ENCODE data around the gene TCEAL4.
A peak's percentile ranks its signal among the peaks of the same experiment; 100 is the strongest.
"Not testable (repeated sequence)": the region's sequence is repeated elsewhere in the genome, so short reads cannot be mapped to it uniquely, and the experiment has no call there.

Gene TCEAL4

GRCh38 chrX:103592295-103592694 lies 7.0 kb downstream of the TCEAL4 start:
- DNase-seq (ENCODE audit: low read depth, low spot score): not testable (repeated sequence)

GRCh38 chrX:103595202-103595601 lies 9.9 kb downstream of the TCEAL4 start:
- not testable (repeated sequence) for DNase-seq (ENCODE audit: low read depth, low spot score)

GRCh38 chrX:103607364-103608305 lies 22.3 kb downstream of the TCEAL4 start, which contains the start of gene TCEAL3:
Gene TCEAL3, plus strand, starts transcription at chrX:103607963. Its CDS starts 1,102 bp downstream, at chrX:103609065.
- peak; percentile 77 for DNase-seq (ENCODE audit: low read depth, low spot score)

GRCh38 chrX:103608306-103608963 lies 23.1 kb downstream of the TCEAL4 start:
- peak; percentile 5 for DNase-seq (ENCODE audit: low read depth, low spot score)

GRCh38 chrX:103610282-103610681 lies 25.0 kb downstream of the TCEAL4 start:
- no peak for DNase-seq (ENCODE audit: low read depth, low spot score)

- DNase-seq (ENCODE audit: low read depth, low spot score): no peak
Measured at GRCh38 chrX:103613362-103613890, 28.1 kb downstream of the TCEAL4 start.

- DNase-seq (ENCODE audit: low read depth, low spot score): no peak
Measured at GRCh38 chrX:103614999-103615398, 29.7 kb downstream of the TCEAL4 start.

- DNase-seq (ENCODE audit: low read depth, low spot score): no peak
Measured at GRCh38 chrX:103615781-103616371, 30.6 kb downstream of the TCEAL4 start.

GRCh38 chrX:103616676-103617186 lies 31.4 kb downstream of the TCEAL4 start:
- no peak for DNase-seq (ENCODE audit: low read depth, low spot score)

GRCh38 chrX:103624111-103624510 lies 38.8 kb downstream of the TCEAL4 start:
- peak; percentile 19 for DNase-seq (ENCODE audit: low read depth, low spot score)

- DNase-seq (ENCODE audit: low read depth, low spot score): no peak
Measured at GRCh38 chrX:103626855-103627254, 41.5 kb downstream of the TCEAL4 start.

- DNase-seq (ENCODE audit: low read depth, low spot score): peak; percentile 61
Measured at GRCh38 chrX:103628386-103629317, 43.3 kb downstream of the TCEAL4 start, which contains the start of gene TCEAL1. Gene TCEAL1, plus strand, starts transcription at chrX:103628975. Its CDS starts 942 bp downstream, at chrX:103629917.

GRCh38 chrX:103629318-103630170 lies 44.2 kb downstream of the TCEAL4 start:
- DNase-seq (ENCODE audit: low read depth, low spot score): peak; percentile 78

GRCh38 chrX:103630171-103630511 lies 44.8 kb downstream of the TCEAL4 start:
- DNase-seq (ENCODE audit: low read depth, low spot score): no peak

GRCh38 chrX:103631145-103631544 lies 45.8 kb downstream of the TCEAL4 start:
- no peak for DNase-seq (ENCODE audit: low read depth, low spot score)

GRCh38 chrX:103635436-103635835 lies 50.1 kb downstream of the TCEAL4 start:
- DNase-seq (ENCODE audit: low read depth, low spot score): no peak
